Measurements from ENCODE around the gene TMEM141. TPM values are rescaled to one million over a fixed set of nuclear protein-coding genes. Genes with fewer than 3 reads are reported as not detected.

Gene TMEM141
- total and polyA plus RNA-seq, 10 of the 15 experiments (the other 5 are each of a cell fraction or from before 2014, with no cell fraction given) = 7.8 to 48.6 (median 34.4) TPM

GRCh38 chr9:136807281-136808074 lies 16.3 kb downstream of the TMEM141 start, which contains the start of gene RABL6 (continued):
- TF ChIP-seq, protein P1, sequence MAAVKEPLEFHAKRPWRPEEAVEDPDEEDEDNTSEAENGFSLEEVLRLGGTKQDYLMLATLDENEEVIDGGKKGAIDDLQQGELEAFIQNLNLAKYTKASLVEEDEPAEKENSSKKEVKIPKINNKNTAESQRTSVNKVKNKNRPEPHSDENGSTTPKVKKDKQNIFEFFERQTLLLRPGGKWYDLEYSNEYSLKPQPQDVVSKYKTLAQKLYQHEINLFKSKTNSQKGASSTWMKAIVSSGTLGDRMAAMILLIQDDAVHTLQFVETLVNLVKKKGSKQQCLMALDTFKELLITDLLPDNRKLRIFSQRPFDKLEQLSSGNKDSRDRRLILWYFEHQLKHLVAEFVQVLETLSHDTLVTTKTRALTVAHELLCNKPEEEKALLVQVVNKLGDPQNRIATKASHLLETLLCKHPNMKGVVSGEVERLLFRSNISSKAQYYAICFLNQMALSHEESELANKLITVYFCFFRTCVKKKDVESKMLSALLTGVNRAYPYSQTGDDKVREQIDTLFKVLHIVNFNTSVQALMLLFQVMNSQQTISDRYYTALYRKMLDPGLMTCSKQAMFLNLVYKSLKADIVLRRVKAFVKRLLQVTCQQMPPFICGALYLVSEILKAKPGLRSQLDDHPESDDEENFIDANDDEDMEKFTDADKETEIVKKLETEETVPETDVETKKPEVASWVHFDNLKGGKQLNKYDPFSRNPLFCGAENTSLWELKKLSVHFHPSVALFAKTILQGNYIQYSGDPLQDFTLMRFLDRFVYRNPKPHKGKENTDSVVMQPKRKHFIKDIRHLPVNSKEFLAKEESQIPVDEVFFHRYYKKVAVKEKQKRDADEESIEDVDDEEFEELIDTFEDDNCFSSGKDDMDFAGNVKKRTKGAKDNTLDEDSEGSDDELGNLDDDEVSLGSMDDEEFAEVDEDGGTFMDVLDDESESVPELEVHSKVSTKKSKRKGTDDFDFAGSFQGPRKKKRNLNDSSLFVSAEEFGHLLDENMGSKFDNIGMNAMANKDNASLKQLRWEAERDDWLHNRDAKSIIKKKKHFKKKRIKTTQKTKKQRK (IDR thresholded peaks at IDR 0.05; ENCODE audit: low read depth, low read length) = no peak
- TF ChIP-seq, protein P2, sequence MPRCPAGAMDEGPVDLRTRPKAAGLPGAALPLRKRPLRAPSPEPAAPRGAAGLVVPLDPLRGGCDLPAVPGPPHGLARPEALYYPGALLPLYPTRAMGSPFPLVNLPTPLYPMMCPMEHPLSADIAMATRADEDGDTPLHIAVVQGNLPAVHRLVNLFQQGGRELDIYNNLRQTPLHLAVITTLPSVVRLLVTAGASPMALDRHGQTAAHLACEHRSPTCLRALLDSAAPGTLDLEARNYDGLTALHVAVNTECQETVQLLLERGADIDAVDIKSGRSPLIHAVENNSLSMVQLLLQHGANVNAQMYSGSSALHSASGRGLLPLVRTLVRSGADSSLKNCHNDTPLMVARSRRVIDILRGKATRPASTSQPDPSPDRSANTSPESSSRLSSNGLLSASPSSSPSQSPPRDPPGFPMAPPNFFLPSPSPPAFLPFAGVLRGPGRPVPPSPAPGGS (IDR thresholded peaks at IDR 0.05; ENCODE audit: borderline replicate concordance, insufficient read depth, low read depth, low read length, poor library complexity, severe bottlenecking) = no peak
- TF ChIP-seq CREM (IDR thresholded peaks at IDR 0.05; ENCODE audit: low read depth) = no peak
- TF ChIP-seq ZBTB4 (CRISPR knock-in tag; IDR thresholded peaks at IDR 0.05) = no peak
- no peak for TF ChIP-seq CHD4 (IDR thresholded peaks at IDR 0.05)
- peak; percentile 64 for TF ChIP-seq GATAD2B (conservative IDR thresholded peaks at IDR 0.05; ENCODE audit: low read depth)
- TF ChIP-seq CEBPB (IDR thresholded peaks at IDR 0.05; ENCODE audit: borderline replicate concordance in 1 of 2, low read depth in 2 of 2, low read length in 2 of 2) = no peak
- no peak for TF ChIP-seq PRDM15 (CRISPR knock-in tag; IDR thresholded peaks at IDR 0.05)
- no peak for TF ChIP-seq HDAC2 (IDR thresholded peaks at IDR 0.05)
- TF ChIP-seq MXI1 (IDR thresholded peaks at IDR 0.05; ENCODE audit: low read depth, low read length) = no peak
- TF ChIP-seq E2F4 (IDR thresholded peaks at IDR 0.05; ENCODE audit: low read depth, low read length) = no peak
- TF ChIP-seq MYB (IDR thresholded peaks at IDR 0.05; ENCODE audit: borderline replicate concordance, low read depth, low read length) = no peak
- TF ChIP-seq ZNF274 (IDR thresholded peaks at IDR 0.05; ENCODE audit: insufficient read depth, insufficient read length) = no peak
- peak; percentile 8 to 83; a peak in 2 of 4 replicates for TF ChIP-seq BHLHE40 (IDR thresholded peaks at IDR 0.05; ENCODE audit: borderline replicate concordance in 1 of 2, low read depth in 2 of 2, low read length in 1 of 2)
- no peak for TF ChIP-seq ZSCAN29 (IDR thresholded peaks at IDR 0.05)
